ENCODE data around the gene GFI1B. TPM values are rescaled to one million over a fixed set of nuclear protein-coding genes. Genes with fewer than 3 reads are reported as not detected.

Gene GFI1B
- total and polyA plus RNA-seq, 10 of the 15 experiments (the other 5 are each of a cell fraction or from before 2014, with no cell fraction given) = 0.04 to 0.11 (median 0.05) TPM; not detected in 7

- TF ChIP-seq, protein P1, sequence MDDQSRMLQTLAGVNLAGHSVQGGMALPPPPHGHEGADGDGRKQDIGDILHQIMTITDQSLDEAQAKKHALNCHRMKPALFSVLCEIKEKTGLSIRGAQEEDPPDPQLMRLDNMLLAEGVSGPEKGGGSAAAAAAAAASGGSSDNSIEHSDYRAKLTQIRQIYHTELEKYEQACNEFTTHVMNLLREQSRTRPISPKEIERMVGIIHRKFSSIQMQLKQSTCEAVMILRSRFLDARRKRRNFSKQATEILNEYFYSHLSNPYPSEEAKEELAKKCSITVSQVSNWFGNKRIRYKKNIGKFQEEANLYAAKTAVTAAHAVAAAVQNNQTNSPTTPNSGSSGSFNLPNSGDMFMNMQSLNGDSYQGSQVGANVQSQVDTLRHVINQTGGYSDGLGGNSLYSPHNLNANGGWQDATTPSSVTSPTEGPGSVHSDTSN (IDR thresholded peaks at IDR 0.05; ENCODE audit: insufficient replicate concordance, low read depth, low read length) = no peak
- TF ChIP-seq CUX1 (IDR thresholded peaks at IDR 0.05; ENCODE audit: insufficient replicate concordance, low read depth, low read length) (no peak), CHD4 (IDR thresholded peaks at IDR 0.05) (no peak)
- TF ChIP-seq, protein P2, sequence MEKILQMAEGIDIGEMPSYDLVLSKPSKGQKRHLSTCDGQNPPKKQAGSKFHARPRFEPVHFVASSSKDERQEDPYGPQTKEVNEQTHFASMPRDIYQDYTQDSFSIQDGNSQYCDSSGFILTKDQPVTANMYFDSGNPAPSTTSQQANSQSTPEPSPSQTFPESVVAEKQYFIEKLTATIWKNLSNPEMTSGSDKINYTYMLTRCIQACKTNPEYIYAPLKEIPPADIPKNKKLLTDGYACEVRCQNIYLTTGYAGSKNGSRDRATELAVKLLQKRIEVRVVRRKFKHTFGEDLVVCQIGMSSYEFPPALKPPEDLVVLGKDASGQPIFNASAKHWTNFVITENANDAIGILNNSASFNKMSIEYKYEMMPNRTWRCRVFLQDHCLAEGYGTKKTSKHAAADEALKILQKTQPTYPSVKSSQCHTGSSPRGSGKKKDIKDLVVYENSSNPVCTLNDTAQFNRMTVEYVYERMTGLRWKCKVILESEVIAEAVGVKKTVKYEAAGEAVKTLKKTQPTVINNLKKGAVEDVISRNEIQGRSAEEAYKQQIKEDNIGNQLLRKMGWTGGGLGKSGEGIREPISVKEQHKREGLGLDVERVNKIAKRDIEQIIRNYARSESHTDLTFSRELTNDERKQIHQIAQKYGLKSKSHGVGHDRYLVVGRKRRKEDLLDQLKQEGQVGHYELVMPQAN (conservative IDR thresholded peaks at IDR 0.05) = no peak
Measured at GRCh38 chr9:132949709-132950108, 28.8 kb upstream of the GFI1B start (continued).

Measured in GM12878 (cell line).